SK-N-DZ (cell line): Measurements from ENCODE around the gene HSF2BP.
"Not testable (repeated sequence)": the region's sequence is repeated elsewhere in the genome, so short reads cannot be mapped to it uniquely, and the experiment has no call there.

Experiments used
- DNase-seq: peaks from one replicate; pipeline ENCODE4 v3.0.0-alpha.2; 2015; ENCODE audit warnings: low spot score

The HSF2BP gene

GRCh38 chr21:43598416-43599120 lies 60.7 kb downstream of the HSF2BP start:
- DNase-seq, result no peak

DNA sequence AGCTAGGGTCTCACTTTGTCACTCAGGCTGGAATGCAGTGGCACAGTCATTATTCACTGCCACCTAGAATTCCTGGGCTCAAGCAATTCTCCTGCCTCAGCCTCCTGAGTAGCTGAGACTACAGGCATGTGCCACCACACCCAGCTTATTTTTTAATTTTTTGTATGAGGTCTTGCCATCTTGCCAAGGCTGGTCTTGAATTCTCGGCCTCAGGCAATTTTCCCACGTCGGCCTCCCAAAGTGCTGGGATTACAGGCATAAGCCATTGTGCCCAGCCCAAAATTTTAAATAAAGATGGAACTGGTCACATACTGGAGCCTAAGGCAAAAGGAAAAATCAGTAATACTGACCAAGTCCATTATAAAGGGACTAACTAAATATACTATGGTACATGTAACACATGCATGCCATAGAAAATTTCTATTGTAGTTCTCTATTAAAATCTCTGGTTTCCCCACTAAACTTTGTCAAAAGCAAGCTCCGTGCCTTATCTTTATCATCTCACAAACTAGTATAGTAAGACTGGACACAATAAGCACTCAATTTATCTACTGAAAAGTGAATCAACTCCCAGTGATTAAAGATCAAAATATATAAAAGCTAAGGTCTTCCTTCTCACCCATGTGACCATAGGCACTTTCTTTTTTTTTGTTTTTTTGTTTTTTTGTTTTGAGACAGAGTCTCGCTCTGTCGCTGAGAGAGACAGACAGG lies 61.6 kb downstream of the HSF2BP start:
- no peak for DNase-seq

GRCh38 chr21:43597052-43597451 lies 62.2 kb downstream of the HSF2BP start:
- no peak for DNase-seq

- no peak for DNase-seq
Measured at GRCh38 chr21:43596616-43597015, 62.7 kb downstream of the HSF2BP start.

- DNase-seq, result not testable (repeated sequence)
Measured at GRCh38 chr21:43595769-43596168, 63.5 kb downstream of the HSF2BP start.

DNA sequence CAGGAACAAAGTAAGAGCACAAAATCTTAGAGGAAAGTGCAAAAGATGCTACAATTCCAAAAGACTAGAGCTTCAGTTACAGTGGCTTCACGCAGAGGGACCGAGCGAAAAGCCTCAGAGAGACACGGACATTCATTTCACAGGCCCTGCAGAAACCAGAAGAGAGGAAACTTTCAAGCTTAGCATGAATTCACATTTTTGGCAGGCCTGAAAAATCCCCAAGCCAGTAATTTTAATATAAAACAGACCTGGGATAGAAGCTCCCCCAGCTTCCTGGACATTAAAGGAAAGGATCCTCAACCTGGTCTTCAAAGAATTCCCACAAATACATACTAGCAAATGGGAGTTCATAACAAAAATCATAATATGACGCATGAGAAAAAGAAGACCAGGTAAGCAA lies 66.2 kb downstream of the HSF2BP start:
- DNase-seq, result no peak

DNA sequence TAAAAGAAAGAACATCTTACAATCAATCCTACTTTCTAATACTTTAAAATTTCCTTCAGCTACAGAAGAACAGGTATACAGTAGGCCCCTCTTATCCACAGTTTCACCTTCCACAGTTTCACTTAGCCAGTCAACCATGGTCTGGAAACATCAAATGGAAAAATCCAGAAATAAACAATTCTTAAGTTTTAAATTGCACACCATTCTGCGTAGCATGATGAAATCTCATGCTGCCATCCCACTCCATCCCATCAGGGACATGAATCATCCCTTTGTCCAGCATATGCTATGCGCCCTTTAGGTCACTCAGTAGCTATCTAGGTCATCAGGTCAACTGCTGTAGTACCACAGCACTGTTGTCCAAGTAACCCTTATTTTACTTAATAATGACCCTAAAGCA lies 67.7 kb downstream of the HSF2BP start:
- no peak for DNase-seq

DNA sequence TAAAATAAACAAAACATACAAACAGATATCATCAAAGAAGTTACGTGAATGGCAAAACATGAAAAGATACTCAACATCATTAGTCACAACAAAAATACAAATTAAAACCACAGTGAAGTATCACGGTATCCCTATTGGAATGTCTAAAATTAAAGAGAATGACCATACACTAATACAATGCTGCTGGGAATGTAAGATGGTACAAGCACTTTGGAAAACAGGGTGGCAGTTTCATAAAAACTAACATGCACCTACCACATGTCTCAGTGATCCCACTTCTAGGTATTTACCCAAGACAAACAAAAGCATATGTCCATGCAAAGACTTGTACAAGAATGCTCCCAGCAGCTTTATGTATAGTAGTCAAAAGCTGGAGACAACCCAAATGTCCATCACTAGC lies 69.1 kb downstream of the HSF2BP start:
- DNase-seq, result no peak

- DNase-seq, result no peak
Measured at GRCh38 chr21:43588957-43589356, 70.3 kb downstream of the HSF2BP start.

DNA sequence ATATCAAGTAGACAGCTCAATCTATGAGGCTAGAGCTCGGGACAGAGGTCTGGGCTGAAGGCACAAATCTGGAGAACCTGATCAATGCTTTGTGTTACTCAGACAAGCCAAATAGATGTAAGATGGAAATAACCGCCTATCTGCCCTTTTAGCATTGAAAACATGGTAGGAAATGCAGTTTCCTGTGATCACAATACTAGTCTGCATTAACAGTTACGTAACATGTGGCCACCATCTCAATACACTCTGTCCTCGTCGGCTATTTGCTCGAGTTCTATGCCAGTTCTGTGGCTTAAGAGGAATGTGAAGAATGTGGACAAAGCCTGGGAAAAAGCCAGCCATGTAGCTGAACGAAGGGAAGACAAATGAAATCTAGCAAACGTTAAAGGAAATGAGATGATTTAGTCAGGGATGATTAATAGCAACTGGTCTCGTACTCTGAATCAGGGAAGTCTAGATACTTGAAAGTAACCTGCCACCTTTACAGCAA lies 73.3 kb downstream of the HSF2BP start:
- DNase-seq, result no peak

- DNase-seq, result no peak
Measured at GRCh38 chr21:43585514-43585913, 73.8 kb downstream of the HSF2BP start.

GRCh38 chr21:43581453-43581852 lies 77.8 kb downstream of the HSF2BP start:
- DNase-seq, result no peak

- no peak for DNase-seq
Measured at GRCh38 chr21:43578677-43579303, 80.5 kb downstream of the HSF2BP start.

- no peak for DNase-seq
Measured at GRCh38 chr21:43575473-43575844, 83.8 kb downstream of the HSF2BP start.

DNA sequence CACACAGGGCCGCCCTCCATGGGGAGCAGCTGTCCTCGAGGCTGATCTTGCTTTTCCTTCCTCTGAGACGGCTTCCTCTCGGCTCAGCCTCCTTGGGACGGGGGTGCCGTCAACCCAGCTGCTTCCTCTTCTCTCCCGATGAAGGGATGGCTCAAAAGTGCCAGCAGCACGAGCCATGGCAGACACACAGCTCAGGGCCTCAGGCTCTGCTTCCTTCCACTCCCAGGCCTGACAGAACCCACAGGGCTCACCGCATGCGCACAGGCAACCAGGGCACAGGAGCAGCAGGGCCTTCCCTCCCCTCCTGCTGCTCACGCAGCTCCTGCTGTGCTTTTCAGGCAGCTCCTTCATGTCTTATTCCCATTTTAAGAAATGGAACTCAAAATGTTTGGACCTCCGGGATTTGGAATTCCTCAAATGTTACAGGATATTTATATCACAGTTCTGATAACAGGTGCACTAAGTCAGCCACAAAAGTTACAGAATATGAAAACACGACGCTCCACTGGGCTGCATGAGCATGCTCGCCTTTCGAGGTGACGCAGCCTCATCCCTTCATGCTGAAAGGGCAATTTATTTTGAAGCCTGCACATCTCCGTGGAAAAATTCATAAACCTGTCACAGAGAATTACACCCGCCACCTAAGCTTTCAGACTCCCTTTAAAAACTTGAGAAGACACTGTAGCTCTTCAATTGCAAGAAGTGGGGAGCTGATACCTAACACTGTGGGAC lies 84.4 kb downstream of the HSF2BP start:
- DNase-seq, result no peak

DNA sequence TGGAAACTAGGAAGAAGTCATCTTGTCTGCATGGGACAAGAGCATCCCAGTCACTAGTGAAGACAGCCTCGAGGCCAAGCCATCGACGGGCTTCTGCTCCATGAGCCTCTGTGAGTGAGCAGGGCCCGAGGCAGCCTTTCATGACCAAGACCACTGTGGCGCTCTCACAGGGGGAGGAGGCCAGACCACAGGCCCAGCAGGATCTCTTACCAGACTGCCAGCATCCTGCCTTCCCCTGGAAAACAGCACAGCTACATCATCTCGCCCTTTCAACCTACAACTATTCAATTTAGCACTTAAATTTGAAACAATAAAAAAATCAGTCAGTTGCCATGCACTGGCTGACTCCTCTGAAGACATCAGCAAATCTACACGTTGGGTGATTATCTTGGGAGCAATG lies 85.4 kb downstream of the HSF2BP start:
- no peak for DNase-seq

GRCh38 chr21:43572446-43572845 lies 86.8 kb downstream of the HSF2BP start:
- DNase-seq, result no peak

- no peak for DNase-seq
Measured at GRCh38 chr21:43571976-43572375, 87.3 kb downstream of the HSF2BP start.

DNA sequence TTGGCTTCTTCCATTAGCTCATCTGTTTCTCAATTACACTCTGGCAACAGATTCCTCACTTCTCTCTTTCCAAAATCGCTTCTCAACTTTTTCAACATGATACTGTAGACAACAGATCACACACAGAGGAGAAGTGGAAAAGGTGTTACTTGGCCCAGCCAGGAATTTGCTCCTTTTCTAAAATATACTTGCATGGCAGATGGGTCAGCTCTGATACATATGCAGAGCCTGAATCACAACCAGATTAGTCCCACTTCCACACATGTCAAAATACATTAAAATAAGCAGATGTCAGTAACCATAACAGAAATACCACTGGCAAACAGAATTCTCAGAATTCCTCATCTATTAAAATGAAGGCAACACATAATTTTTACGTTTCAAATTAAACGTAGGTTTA lies 89.1 kb downstream of the HSF2BP start:
- DNase-seq, result not testable (repeated sequence)

DNA sequence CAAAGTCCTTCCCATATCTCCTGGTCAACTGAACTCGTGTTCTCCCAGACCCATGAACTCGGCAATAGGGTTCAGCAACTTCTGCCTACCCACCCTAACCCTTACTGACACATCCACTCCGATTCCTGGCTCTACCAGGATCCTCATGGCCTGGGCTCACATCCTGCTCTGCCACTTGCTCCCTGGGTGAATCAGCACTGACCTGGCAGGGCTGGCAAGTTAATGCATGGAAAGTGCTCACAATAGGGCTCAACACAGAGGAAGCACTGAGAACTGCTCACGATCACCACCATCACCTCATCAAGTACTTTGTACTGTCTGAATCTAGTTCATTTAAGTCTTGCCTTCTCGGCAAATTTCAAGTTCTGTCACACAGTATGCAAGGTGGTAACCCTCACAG lies 96.8 kb downstream of the HSF2BP start:
- DNase-seq, result not testable (repeated sequence)

DNA sequence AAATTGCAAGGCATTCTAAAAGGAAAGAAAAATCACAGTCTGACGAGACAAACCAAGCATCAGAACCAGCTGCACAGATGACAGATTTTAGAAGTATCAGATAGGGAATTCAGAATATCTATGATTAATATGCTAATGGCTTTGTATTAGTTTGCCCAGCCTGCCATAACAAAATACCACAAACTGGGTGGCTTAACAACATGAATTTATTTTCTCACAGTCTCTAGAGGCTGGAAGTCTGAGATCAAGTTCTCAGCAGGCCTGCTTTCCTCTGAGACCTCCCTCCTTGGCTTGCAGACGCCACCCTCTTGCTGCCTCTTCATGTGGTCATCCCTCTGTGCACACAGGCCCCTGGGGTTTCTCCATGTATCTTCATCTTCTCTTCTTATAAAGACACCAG lies 118.7 kb downstream of the HSF2BP start:
- not testable (repeated sequence) for DNase-seq
